ENCODE data around the gene PRDM7. TPM values are rescaled to one million over a fixed set of nuclear protein-coding genes. Genes with fewer than 3 reads are reported as not detected.
A peak's percentile ranks its signal among the peaks of the same experiment; 100 is the strongest.
"Not testable (repeated sequence)": the region's sequence is repeated elsewhere in the genome, so short reads cannot be mapped to it uniquely, and the experiment has no call there.

PRDM7 gene
- not detected in 2 replicates for total RNA-seq (2014; rRNA removed; shearing (Covaris generic))

- peak; percentile 88 for DNase-seq (ENCODE audit: low spot score)
These were observed at the start of gene PRDM7 for GRCh38 chr16:90077240-90077756. Gene PRDM7, minus strand, starts transcription at chr16:90077331. Its CDS starts 1,421 bp downstream, at chr16:90075910.

DNA sequence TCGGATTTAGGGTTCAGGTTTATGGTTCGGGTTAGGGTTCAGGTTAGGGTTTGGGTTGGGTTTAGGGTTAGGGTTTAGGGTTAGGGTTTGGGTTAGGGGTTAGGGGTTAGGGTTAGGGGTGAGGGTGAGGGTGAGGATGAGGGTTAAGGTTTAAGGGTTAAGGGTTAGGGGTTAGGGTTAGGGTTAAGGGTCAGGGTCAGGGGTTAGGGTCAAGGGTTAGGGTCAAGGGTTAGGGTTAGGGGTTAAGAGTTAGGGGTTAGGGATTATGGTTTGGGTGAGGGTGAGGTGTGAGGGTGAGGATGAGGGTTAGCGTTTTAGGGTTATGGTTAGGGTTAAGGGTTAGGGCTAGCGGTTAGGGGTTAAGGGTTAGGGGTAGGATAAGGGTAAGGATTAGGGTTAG lies 44.7 kb upstream of the PRDM7 start:
- DNase-seq (ENCODE audit: low spot score), result not testable (repeated sequence)

GRCh38 chr16:90107617-90108016 lies 30.5 kb upstream of the PRDM7 start:
- DNase-seq (ENCODE audit: low spot score), result not testable (repeated sequence)

DNA sequence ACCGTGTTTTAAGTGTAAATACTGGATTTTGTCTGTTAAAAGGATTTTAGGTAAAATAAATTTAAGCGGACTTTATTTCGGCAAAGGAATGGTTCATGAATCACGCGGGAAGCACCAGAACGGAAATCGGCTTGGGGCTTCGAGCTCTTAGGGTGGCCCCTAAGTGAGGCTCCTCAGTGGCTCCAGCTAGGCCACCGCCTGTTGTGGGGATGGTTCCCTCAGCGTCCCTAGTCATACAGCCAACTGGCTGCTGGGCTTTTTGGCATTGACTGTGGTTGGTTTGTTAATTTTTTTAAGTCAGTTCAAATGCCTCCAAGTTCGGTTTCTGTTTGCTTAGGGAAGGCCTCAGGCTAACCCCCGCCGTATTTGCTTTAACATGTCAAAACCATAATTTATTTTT lies 29.9 kb upstream of the PRDM7 start:
- not testable (repeated sequence) for DNase-seq (ENCODE audit: low spot score)

DNA sequence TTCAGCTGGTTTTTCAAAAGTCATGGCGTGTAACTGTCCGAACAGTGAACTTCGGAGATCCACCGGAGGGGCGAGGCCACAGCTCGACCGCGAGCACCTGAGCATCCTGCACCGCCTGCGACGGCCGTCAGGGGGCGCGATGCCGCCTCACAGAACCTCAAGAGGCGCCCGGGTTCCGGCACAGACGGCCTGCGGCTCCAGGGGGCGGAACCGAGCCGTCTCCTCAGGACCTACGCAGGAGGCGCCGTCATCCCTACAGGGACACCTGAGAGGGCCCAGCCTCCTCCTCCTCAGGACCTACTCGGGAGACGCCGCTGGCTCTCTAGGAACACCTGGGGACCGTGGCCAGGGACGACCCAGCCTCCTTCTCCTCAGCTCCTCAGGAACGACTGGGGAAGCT lies 29.1 kb upstream of the PRDM7 start:
- DNase-seq (ENCODE audit: low spot score), result not testable (repeated sequence)

- DNase-seq (ENCODE audit: low spot score), result not testable (repeated sequence)
These were observed 27.6 kb upstream of the PRDM7 start for GRCh38 chr16:90104725-90105124.

DNA sequence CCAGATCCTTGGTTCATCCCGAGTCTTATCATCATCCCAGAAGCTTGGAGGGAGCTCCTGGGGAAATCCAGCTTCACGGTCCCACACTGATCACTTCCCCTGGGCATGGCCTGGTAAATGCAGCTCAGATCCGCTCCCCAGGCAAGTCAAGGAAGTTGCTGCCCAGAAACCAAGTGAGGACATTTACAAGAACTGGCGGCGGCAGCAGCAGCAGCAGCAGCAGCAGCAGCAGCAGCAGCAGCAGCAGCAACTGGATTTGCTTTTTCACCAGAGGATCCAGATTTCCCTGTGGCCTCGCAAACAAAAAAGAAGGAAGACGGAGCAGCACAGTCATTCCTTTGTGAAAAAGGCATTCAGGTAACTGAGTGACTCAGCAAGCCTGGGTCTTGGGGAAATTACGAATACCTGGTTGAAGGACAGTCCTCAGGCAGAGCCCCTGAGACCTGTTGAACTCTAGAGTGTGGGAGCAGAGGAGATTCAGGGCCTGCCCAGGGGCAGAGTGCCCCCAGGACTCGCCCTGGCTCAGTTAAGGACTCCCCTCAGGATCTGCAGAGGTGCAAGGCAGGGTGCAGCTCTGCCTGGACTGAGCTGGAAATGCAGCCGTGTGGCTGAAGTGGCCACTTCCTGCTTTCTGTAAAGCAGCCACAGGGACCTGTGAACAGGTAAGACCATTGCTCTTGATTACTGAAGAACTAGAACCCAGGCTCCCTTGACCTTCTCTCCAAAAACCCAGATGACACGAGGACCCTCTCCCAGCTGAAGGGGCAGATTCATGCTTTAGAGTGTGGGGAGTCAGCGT lies 25.2 kb upstream of the PRDM7 start:
- DNase-seq (ENCODE audit: low spot score), result not testable (repeated sequence)

DNA sequence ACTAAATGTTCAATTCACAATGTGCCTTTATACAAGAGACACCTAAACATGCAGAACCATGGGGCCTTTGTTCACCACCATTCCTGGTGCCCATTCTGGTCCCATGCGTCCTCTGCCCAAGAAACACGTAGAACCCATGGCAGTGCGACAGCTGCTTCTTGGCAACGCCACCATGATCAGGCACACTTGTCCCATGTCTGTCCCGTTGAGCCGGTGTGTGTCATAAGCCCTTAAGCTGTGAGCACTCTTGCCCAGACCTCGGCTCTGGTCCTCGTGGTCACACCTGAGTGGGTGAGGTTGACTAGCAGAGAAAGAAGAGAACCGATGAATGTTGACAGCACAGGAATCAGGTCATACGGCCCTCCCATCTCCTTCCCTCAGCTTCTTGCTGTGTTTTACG lies 24.2 kb upstream of the PRDM7 start:
- not testable (repeated sequence) for DNase-seq (ENCODE audit: low spot score)

DNA sequence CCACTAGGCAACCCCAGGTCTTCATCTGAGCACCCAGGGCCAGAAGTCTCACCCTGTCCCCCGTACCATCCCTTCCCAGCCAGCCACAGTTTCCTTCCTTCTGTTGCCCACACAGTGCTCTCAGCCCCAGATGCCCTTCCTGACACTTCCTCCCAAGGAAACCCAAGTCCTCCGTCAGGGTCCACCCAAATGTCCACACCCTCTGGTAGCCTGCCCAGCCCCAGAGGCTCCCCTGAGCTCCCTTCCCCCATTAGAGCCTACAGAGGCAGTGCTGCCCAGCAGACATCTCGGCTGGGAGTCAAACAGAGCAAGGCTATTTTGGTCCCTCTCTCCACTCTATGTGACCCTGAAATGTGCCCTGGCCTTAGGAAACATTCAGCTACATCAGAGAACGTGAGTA lies 23.7 kb upstream of the PRDM7 start:
- not testable (repeated sequence) for DNase-seq (ENCODE audit: low spot score)

DNA sequence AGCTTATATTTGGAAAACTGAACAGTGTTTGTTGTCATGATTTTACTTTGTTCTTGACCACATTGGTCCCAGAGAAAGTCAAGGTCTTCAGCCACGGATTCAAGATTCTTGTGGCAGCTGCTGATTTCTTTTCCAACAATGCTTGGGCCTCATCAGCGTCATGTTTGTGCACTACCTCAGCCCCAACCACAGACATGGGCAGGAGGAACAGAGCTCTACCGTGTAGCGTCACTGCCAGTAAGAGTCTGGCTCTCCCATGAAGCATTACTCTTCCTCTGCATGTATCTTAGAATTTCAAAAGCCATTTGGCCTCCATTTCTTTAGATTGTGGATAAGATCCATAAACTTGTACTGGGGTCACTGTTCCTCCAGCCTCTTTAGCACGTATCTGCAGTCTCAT lies 23.1 kb upstream of the PRDM7 start:
- not testable (repeated sequence) for DNase-seq (ENCODE audit: low spot score)

DNA sequence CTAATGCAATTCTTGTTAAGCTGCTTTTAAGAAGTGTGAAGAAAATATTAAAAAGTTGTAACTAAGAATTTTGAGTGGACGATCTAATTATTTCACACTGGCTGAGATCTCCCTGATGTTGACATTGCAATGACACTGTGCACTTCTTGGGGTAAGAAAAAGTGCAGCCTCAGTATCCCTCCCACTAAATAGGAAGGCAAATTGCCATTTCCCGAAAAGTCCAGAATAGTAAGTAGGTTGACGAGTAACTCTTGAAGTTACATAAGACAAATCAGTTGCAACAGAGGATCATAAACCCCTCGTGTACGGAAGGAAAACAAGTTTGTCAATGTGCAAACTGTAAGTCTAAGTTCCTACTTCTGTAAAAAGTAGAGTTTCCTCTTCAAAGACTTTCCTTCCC lies 21.8 kb upstream of the PRDM7 start:
- not testable (repeated sequence) for DNase-seq (ENCODE audit: low spot score)

DNA sequence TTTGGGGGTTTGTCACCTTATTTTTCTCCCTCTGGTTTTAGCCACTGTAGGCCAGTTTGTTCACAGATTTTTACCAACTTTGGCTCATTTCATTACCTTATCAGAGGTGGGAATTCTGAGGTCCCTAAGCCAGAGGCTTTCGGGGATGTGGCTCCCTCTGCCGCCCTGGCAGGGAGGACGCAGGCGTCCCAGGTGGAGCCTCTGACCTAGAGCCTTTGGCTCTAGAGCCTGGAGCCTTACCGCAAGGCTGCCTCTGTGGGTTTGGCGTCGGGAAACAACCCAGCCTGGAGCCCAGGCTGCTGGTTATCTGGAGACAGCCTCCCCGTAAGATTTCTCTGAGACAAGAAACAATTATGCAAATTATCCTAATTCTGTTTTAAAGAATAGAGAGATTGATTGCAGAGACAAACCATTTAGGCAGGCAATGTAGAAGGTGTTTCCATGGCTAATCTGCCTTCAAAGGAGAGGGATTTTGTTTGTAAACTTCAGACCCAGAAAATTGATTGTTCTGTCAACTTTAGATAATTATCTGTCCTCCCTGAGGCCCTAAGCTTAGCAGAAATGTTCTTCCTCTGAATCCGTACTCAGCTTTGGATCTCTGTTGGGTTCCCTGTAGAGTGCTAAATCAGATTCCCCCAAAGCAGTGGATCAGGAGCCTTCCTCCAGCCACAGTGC lies 20.0 kb upstream of the PRDM7 start:
- not testable (repeated sequence) for DNase-seq (ENCODE audit: low spot score)

DNA sequence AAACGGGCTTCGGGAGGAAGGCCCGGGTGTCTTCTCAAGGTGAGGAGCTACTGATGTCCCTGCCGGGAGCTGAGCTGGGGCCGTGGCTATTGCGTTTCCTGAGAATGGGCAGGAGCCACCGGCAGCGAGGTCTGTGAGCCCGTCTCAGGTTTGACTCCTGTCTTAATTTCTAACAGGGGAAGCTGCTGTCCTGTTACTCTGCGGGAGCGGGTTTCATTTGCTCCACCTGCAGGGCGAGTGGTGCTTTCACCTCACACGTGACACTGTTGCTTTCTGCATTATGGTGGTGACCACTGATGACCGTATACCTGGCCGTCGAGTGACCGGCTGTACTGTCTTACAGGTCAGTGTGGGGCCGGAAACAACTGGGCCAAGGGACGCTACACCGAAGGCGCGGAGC lies 17.7 kb upstream of the PRDM7 start:
- not testable (repeated sequence) for DNase-seq (ENCODE audit: low spot score)

GRCh38 chr16:90094296-90094695 lies 17.2 kb upstream of the PRDM7 start:
- DNase-seq (ENCODE audit: low spot score), result not testable (repeated sequence)

DNA sequence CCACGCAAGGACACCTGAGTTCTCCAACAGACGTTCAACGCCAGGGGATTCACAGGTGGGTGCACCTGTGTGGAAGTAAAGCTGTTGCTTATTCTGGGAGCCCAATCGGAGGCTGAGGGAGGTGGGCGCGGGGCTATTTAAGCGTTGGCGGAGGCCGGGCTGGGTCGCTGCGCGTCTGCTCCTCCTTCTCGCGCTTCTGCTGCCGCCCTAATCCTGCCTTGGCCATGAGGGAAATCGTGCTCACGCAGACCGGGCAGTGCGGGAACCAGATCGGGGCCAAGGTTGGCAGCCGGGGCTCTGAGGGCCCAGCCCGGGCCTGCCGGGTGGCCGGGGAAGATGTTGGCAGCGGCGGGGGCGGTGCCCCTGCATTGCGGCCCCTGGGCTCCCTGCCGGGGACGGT lies 16.7 kb upstream of the PRDM7 start:
- DNase-seq (ENCODE audit: low spot score), result not testable (repeated sequence)

- not testable (repeated sequence) for DNase-seq (ENCODE audit: low spot score)
These were observed 15.7 kb upstream of the PRDM7 start for GRCh38 chr16:90092781-90093180.

DNA sequence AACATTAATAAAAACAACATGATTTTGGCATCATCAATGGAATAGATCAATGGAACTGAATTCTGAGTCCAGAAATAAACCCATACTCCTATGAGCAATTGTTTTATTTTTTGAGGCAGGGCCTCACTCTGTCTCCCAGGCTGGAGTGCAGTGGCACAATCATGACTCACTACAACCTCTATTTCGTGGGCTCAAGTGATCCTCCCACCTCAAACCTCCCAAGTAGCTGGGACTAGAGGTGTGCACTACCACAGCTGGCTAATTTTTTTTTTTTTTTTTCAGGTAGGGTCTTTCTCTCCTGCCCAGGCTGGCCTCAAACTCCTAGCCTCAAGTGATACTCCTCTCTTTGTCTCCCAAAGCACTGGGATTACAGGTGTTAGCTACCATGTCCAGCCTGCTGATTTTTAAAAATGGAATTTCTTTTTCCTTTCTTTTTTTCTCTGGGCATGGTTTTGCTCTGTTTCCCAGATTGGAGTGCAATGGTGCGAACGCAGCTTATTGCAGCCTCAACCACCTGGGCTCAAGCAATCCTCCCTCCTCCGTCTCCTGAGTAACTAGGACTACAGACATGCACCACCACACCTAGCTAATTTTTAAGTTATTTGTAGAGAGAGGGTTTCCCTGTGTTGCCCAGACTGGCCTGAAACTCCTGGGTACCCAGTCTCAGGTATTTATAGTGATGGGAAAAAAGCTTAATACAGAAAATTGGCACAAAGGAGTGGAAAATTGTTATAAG lies 7.3 kb upstream of the PRDM7 start:
- DNase-seq (ENCODE audit: low spot score), result no peak

- DNase-seq (ENCODE audit: low spot score), result no peak
These were observed 6.0 kb upstream of the PRDM7 start for GRCh38 chr16:90083139-90083538.

GRCh38 chr16:90081606-90081970 lies 4.5 kb upstream of the PRDM7 start:
- no peak for DNase-seq (ENCODE audit: low spot score)

- DNase-seq (ENCODE audit: low spot score), result no peak
These were observed 1.4 kb upstream of the PRDM7 start for GRCh38 chr16:90078579-90078895.

DNA sequence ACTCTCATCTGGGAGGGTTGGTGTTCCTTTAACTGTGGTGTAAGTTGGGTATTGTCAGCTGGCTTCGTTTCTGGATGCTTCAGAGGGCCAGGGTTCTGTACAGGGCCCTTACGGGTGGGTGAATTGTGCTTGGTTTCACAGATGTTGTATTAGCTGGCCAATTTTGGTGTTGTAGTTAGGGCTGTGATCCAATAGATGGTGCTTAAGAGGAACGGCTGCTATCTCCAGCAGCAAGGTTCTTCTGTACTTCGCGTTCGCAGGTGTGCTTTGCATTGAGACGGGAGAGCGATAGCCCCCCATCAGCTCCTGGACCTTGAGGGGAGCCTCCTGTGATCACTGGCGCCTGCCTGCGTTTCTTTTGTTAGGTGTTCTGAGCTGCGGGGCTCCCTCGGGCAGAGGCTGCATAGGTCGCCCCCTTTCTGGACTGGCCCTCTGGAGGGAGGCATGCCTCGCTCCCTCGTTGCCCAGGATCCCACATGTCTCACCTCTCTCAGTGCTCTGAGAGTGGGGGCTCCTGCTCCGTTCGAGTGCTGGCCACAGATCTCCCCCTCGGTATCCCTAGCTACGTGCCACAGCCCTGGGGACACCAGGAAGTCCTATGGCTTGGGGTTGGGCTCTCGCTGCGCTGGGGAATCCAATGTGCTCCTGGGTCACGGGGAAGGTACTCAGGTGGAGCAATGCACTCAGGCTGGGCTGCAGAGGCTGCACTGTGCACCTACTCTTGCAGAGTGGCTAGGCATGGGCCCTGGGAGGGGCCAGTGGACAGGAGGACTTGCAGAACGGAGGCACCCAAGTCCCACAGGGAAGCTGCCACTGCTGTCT lies 837 bp upstream of the PRDM7 start:
- peak; percentile 14 for DNase-seq (ENCODE audit: low spot score)

Data from A172 (cell line).